Uterus (tissue), 4 donors: Measurements from ENCODE around the gene CRLF1. TPM values are rescaled to one million over a fixed set of nuclear protein-coding genes. Genes with fewer than 3 reads are reported as not detected.

ENCODE experiments used
- DNase-seq, 2 donors: peaks; one replicate each; pipeline ENCODE4 v3.0.0-alpha.2; 2019 to 2020
- H3K27ac ChIP-seq, 2 donors: fragments of 200-600 bp; sonication (generic); 1 replicate in 1 of 2; 2 replicates in 1 of 2; pipeline ENCODE4 v1.5.1; 2016 to 2018
- H3K27me3 ChIP-seq, 2 donors: fragments of 200-600 bp; sonication (generic); one replicate each; pipeline ENCODE4 v1.5.1; 2018 to 2019; ENCODE audit warnings: control low read depth in 1 of 2
- H3K36me3 ChIP-seq, 2 donors: fragments of 200-600 bp; sonication (generic); one replicate each; pipeline ENCODE4 v1.5.1; 2019; ENCODE audit warnings: control low read depth in 1 of 2
- H3K4me1 ChIP-seq, 2 donors: fragments of 200-600 bp; sonication (generic); one replicate each; pipeline ENCODE4 v1.5.1; 2018 to 2019; ENCODE audit warnings: control low read depth in 1 of 2
- H3K4me3 ChIP-seq, 2 donors: fragments of 200-600 bp; sonication (generic); 1 replicate in 1 of 2; 2 replicates in 1 of 2; pipeline ENCODE4 v1.5.1; 2018 to 2019; ENCODE audit warnings: mild to moderate bottlenecking in 1 of 2
- H3K9me3 ChIP-seq, 2 donors: fragments of 200-600 bp; sonication (generic); one replicate each; pipeline ENCODE4 v1.5.1; 2019; ENCODE audit warnings: control low read depth in 1 of 2
- POLR2A ChIP-seq, 2 donors: fragments of 450-650 bp; IDR thresholded peaks; one replicate each; pipeline ENCODE4 v1.6.1; 2016; ENCODE audit warnings: antibody characterized with exemption in 2 of 2, mild to moderate bottlenecking in 1 of 2, moderate library complexity in 1 of 2
- intact Hi-C: fragments of 100-400 bp; cut with DNase I; formaldehyde crosslinking; loops from one replicate; pipeline ENCODE4 v1.15.1; 2023; ENCODE audit warnings: low total_unique reads
- total RNA-seq, 4 donors: library from RNA; depleted of rRNA in 3 of 4; stranded (reverse); fragments of >200 nt in 3 of 4; gene quantifications; one replicate each; pipeline versions ENCODE4 v1.1.0 to v1.2.4, GENCODE V29; 2014 to 2023
- TF ChIP-seq, protein P1 (sequence below), 4 experiments: fragments of 200-600 bp in 2 of 4; fragments of 450-650 bp in 2 of 4; sonication (generic) in 2 of 4; IDR thresholded peaks; one replicate each; pipeline ENCODE4 v1.5.1; 2016 to 2019; ENCODE audit warnings: antibody characterized with exemption in 4 of 4, mild to moderate bottlenecking in 2 of 4, moderate library complexity in 1 of 4
- donor health status: DM: yes; HTN: yes; CAD: no.

Gene CRLF1
- total RNA-seq, 4 donors from 2014 or later, result 0.26 to 0.69 (median 0.67) TPM; not detected in 1

DNA sequence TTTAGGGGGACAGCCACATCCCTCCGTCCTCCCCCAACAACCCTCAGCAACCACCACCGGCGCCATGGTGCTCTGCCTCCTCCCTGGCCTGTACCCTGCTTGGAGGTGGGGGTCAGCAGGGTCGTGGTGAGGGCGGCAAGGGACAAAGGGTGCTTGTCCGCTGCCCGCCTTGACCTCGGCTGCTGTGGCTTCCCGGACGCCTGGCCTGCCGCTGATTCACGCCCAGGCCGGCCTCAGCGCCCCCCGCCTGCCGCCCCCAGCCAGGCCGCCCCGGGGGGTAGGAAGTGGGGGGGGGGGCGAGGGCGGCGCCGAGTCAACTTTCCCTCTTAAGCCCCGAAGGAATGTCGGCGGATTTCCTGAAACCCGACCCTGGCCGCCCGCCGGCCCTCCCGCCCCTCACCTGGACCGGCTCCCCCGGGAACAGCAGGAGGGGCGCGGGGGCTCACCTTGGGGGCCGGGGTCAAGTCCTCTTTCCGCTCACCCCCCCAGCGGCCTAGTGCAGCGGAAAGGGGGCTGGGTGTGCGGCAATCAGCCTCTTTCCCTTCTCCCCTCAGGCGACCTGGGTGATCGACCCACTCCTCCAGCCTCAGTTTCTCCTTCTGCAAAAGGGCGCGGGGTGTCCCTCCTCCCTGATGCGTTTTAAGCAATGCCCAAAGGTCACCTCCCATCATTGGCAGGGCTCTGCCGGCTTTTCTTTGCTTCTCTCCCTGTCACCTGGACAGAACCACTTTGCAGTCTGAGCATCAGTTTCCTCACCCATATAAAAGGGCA is 4.1 kb upstream of the CRLF1 start:
- DNase-seq, result no peak
- peaks cover 35 to 52% of the 10 kb centered on the region in 2 donors for H3K27me3 ChIP-seq
- intact Hi-C loops, result no loop called here
- H3K9me3 ChIP-seq, result no peaks in the 10 kb centered on the region
- H3K4me1 ChIP-seq, result peaks cover 0 to 24% of the 10 kb centered on the region in 2 donors
- H3K4me3 ChIP-seq, result no peak overlapping the region
- TF ChIP-seq, protein P1, sequence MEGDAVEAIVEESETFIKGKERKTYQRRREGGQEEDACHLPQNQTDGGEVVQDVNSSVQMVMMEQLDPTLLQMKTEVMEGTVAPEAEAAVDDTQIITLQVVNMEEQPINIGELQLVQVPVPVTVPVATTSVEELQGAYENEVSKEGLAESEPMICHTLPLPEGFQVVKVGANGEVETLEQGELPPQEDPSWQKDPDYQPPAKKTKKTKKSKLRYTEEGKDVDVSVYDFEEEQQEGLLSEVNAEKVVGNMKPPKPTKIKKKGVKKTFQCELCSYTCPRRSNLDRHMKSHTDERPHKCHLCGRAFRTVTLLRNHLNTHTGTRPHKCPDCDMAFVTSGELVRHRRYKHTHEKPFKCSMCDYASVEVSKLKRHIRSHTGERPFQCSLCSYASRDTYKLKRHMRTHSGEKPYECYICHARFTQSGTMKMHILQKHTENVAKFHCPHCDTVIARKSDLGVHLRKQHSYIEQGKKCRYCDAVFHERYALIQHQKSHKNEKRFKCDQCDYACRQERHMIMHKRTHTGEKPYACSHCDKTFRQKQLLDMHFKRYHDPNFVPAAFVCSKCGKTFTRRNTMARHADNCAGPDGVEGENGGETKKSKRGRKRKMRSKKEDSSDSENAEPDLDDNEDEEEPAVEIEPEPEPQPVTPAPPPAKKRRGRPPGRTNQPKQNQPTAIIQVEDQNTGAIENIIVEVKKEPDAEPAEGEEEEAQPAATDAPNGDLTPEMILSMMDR (IDR thresholded peaks at IDR 0.05), result no peak
- no peak for TF ChIP-seq POLR2A (IDR thresholded peaks at IDR 0.05)
- no peaks in the 10 kb centered on the region for H3K36me3 ChIP-seq
- H3K27ac ChIP-seq, result no peak overlapping the region

DNA sequence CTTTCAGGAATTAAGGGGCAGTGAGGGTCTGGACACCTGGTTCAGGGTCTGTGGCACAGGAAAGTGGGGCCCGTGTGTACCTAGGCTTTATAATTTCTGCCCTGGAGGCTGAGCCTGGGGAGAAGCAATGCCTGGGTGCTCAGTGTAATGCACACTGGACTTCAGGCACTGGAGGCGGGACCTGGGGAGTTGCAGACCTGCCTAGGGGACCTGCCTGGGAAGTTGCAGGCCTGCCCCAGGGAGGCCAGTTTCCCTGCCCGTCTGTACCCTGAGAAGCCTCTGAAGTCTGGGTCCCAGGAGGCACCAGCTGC is 3.6 kb upstream of the CRLF1 start:
- peaks cover 0 to 24% of the 10 kb centered on the region in 2 donors for H3K4me1 ChIP-seq
- peaks cover 40 to 52% of the 10 kb centered on the region in 2 donors for H3K27me3 ChIP-seq
- DNase-seq, result no peak
- H3K27ac ChIP-seq, result no peak overlapping the region
- no peaks in the 10 kb centered on the region for H3K36me3 ChIP-seq
- no peak overlapping the region for H3K4me3 ChIP-seq
- TF ChIP-seq, protein P1 (IDR thresholded peaks at IDR 0.05), result no peak
- TF ChIP-seq POLR2A (IDR thresholded peaks at IDR 0.05), result no peak
- intact Hi-C loops, result no loop called here
- H3K9me3 ChIP-seq, result no peaks in the 10 kb centered on the region

DNA sequence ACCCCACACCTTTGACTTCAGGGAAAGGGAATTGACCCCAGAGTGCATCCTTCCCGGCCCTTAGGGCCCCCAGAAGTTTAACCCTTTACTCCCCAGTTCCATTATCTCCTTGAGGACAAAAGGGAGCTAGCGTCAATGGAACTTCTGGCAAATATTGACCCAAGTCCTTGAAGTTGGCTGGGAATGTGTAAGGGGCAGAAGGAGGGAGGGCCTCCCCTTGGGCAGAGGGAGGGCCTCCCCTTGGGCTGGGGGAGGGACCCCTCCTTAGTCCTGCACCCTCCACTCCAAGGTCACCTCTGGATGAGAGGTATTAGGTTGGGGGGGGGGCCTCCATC is 3.1 kb upstream of the CRLF1 start:
- Histone ChIP-seq H3K9me3 (no peaks in the 10 kb centered on the region), H3K27me3 (peaks cover 44 to 52% of the 10 kb centered on the region in 2 donors), H3K27ac (no peak overlapping the region), H3K36me3 (no peaks in the 10 kb centered on the region), H3K4me1 (peaks cover 0 to 24% of the 10 kb centered on the region in 2 donors), H3K4me3 (no peak overlapping the region)
- intact Hi-C loops, result no loop called here
- no peak for TF ChIP-seq POLR2A (IDR thresholded peaks at IDR 0.05)
- TF ChIP-seq, protein P1 (IDR thresholded peaks at IDR 0.05), result no peak
- DNase-seq, result no peak

DNA sequence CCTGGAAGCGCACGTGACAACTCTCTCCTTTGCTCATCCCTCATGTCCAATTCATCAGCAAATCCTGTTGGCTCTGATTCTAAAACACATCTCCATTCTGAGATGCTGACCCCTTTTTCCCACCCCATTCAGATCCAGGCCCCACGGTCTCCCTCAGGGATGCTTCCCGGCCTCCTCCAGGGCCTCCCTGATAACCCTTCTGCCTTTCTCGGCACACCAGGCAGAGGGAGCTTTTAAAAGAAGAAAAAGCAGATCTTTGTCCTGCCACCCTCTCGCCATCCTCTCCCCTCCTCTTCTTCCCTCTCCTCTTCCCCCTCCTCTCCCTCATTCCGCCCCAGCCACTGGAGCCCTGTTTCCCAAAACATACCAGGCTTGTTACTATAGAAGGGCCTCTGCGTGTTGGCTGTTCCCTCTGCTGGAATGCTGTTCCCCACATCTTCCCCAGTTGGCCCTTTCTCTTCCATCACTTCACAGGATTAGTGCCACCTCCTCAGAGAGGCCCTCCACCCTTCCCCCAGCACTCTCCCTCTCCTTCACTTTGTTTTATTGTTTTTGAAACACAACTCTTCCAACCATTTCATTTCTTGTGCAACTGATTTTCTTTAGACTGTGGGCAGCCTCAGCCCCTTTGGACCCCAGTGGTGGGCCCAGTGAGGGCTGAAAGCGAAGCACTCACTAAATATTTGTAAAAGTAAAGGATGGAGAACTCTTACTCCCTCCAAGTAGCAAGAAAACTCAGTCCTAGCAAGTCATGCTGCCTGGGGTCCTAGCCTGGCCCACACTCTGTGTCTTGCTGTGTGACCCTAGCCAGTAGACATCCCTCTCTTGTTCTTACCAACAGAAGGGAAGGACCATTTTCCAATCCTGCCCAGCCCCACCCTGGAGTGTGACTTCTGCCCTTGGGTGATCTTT is 2.5 kb upstream of the CRLF1 start:
- H3K36me3 ChIP-seq, result no peaks in the 10 kb centered on the region
- TF ChIP-seq, protein P1 (IDR thresholded peaks at IDR 0.05), result no peak
- no peak for TF ChIP-seq POLR2A (IDR thresholded peaks at IDR 0.05)
- H3K27me3 ChIP-seq, result peaks cover 49 to 52% of the 10 kb centered on the region in 2 donors
- no peak overlapping the region for H3K27ac ChIP-seq
- DNase-seq, result no peak
- peaks cover 0 to 24% of the 10 kb centered on the region in 2 donors for H3K4me1 ChIP-seq
- H3K9me3 ChIP-seq, result no peaks in the 10 kb centered on the region
- intact Hi-C loops, result no loop called here
- H3K4me3 ChIP-seq, result no peak overlapping the region
